T-helper 9 cell (primary cell): ENCODE measurements around the gene GAMT.

Experiments
- DNase-seq: peaks from one replicate; pipeline ENCODE4 v3.0.0-alpha.2; 2020

Gene GAMT

DNA sequence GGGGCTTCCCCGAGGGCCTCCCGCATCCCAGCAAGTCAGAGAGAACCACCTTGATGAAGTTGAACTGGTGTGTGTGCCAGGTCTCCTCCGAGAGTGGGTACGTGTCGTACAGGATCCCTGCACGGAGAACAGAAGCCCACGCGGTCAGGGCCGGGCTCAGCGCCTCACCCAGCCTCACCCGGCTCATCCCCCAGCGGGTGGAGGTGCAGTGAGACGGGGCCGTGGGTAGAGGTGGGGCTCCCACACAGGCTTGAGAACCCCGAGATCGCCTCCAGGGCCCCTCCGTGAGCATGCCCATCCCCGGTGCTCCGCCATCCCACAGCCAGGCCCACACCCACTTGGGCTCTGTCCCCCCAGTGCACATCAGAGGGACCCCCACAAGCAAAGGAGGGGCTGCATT lies 2.3 kb downstream of the GAMT start:
- DNase-seq = no peak

DNA sequence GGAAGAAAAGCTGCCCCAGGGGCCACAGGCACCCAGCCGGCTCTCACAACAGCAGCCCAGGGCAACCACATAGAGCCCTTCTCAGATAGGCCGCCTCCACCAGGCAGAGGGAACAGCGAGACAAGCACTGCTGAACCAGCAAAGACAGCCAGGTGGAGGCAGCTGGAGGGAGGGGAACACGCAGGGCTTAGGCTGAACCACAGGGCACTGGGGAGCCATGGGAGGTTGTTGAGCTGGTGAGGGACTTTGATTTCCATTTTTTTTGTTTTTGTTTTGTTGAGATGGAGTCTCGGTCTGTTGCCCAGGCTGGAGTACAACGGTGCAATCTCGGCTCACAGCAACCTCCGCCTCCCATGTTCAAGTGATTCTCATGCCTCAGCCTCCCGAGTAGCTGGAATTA lies 3.5 kb downstream of the GAMT start:
- no peak for DNase-seq

DNA sequence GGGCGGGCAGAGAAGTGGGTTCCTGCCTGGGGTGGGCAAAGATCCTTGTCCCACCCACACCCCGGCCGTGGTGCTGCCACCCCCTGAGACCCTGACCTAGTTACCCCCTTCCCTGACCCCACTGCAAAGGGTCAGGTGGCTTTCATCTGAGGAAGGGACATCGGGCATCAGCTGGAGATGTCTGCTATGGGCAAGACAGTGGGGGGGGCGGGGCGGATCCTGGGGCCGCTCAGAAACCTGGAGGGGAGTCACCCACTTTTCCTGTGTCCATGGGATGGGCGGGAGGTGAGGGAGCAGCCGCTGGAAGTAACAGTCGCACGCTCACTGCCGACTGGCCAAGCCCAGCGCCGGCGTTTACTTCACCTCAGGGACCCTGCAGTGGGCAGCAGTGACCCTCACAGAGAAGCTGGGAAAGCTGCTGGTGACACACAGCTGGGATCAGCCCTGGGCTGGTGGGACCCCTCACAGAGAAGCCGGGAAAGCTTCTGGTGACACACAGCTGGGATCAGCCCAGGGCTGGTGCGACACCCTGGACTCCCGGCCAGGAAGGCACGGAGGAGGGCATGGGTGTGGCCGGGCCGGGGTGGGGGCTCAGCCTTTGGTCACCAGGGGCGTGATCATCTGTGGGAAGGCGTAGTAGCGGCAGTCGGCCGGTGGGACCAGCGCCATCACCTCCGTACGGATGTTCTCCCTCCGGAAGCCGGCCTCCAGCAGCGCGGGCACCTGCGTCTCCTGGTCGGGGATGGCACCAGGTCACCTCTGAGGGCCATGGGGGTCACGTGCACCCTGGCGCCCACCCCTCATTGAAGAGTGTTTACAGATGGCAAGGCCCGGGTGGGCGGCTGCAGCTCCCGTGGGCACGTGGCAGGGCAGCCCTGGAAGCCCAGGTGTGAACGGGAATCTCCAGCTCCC lies 4.3 kb downstream of the GAMT start:
- no peak for DNase-seq

DNA sequence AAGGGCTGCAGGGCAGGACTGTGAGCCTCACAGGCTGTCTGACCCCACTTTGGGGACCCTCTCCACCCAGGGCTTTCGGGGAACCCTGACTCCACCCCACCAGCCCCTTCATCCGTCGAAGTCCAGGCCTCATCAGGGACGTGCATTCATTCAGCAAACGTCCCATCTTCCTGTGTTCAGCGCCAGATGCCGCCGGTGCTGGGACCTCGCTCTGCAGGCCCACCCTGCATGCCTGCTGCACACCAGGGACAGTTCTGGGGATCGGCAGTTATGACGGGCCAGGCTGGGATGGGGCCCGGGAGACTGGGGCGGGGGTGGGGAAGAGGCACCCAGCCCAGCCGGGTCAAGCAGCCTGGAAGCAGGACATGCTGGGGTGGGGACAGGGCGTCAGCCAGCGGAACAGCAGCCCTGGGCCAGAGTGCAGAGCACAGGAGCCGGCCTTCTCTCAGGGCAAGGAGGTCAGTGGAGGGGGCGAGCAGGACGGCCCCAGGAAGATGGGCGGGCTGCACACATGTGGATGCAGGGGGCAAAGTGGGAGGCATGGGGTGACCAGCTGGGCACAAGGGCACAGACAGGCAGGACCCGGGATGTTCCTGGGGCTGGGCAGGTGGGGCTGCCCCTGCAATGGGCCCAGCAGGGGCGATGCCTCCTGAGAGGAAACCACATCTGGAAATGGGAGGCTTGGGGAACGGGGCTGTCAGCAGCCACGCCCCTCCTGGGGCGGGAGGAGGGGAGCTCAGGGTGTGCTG lies 5.1 kb downstream of the GAMT start:
- no peak for DNase-seq

DNA sequence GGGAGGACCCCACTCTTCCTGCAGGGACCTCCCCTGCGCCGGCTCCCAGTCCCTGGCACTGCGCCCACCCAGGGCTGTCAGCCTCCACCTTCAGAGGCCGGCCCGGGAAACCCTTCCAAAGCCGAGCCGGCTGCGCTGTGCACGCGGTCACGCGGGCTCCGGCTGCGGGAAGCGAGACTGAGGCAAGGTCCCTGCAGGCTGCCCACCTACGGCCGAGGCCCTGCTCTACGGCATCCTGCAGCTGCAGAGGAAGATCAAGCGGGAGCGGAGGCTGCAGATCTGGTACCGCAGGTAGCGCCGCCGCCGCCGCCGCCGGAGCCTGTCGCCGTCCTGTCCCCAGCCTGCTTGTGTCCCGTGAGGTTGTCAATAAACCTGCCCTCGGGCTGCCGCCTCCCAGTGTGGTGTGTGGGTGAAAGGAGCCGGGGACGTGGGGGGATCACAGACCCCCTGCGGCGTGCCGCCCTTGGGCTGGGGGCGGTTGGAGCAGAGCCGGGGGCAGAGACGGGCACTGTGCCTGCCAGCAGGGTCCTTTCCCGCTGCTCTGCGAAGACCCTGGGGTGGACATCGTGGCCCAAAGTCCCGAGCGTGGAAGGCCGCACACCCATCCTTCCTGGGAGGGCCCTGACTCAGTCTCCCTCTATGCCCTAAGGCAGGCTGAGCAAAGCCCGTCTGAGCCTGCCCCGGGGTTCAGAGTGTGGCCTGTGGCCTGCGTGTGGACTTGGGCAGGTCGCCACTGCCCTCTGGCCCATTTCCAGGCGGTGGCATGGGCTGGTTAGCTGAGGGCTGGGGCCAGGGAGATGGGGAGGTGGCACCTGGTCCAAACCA lies 5.9 kb downstream of the GAMT start:
- no peak for DNase-seq

DNA sequence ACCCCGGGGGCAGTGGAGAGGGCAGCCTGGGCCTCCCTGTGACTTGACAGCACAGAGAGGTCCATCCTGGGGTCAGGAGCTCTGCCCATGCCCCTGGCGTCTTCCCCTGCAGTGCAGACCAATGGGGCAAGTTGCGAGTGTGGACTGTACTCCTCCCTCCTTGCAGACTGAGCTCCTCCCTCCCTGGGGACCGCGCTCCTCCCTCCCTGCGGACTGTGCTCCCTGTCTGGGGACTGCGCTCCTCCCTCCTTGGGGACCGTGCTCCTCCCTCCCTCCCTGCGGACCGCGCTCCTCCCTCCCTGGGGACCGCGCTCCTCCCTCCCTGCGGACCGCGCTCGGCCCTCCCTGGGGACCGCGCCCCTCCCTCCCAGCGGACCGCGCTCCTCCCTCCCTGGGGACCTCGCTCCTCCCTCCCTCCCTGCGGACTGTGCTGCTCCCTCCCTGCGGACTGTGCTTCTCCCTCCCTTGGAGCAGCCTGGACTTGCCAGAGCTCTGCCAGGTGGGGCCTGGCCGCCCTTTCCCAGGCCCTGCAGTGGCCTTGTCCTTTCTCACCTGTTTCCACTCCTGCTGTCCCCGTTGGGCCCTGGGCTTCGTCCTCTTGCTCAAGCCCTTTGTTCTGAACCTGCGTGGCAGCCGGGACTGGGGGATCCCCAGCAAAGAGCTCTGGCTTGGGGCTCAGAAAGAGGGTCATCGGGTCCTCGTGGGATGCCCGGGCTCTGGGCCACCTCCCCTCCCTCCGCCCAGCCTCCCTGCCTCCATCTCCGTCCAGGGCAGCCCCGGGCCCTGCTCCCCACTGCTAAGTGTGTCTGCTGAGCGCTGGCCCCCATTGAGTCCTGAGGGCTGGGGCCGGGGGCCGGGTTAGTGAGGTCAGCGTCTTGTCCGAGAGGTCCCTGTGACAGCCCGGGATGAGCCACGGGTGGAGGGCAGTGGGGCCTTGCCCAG lies 6.8 kb downstream of the GAMT start:
- DNase-seq = no peak

DNA sequence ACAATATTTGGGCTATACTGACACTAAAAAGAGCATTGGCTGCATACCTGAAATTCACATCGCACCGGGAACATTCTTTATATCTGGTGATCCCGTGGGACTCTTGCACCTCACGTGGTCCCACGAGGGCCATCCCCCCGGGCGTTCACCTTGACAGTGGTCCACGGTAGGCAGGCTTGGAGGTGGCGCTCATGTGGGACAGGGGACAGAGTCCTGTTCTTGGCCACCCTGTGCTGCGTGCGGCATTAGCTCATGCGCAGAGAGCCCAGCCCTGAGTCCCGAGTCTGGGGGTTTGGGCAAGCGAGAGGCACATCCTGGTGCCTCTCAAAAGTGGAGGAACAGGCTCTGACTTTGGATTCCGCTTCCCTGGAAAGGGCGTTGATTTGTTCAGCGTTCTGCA lies 7.5 kb downstream of the GAMT start:
- no peak for DNase-seq

DNA sequence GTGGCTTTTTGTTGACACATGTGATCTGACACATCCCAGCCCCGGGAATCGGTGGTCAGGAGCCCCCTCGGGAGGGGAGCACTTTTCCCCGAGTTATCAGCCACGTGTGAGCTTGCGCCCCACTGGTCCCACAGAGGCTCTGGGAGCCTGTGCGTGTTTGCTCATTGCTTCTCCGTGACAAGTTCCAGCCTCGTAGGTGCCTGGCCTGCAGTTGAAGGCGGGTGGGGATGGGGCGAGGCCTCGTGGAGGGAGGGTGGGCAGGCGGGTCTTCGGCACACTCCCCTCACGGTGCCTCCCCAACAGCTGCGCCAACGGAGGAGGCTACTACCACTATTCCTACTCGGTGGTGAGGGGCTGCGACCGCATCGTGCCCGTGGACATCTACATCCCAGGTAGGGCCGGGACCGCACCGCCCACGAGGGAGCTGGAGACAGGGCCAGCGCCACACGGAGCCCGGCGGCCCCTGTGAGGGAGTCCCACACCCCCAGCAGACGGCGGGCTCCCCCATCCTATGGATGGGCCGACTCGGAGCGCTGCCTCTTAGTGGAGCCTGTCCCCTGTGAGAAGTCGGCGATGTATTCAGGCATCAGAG lies 8.3 kb downstream of the GAMT start:
- DNase-seq = no peak

DNA sequence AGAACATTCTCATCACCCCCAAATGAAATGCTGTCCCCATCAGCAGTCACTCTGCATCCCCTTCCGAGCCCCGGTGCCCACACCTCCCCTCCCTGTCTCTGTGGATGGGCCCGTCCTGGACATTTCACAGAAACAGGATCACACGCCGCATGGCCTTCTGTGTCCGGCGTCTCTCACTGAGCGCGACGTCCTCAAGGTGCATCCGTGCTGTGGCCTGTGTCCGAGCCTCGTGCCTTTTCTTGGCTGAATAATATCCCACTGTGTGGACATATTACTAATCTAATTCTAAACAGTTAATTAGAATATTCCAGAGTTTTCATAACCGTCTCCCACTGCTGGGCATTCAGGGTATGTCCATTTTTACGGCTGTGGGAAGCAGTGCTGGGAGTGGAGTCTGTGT lies 8.9 kb downstream of the GAMT start:
- no peak for DNase-seq

DNA sequence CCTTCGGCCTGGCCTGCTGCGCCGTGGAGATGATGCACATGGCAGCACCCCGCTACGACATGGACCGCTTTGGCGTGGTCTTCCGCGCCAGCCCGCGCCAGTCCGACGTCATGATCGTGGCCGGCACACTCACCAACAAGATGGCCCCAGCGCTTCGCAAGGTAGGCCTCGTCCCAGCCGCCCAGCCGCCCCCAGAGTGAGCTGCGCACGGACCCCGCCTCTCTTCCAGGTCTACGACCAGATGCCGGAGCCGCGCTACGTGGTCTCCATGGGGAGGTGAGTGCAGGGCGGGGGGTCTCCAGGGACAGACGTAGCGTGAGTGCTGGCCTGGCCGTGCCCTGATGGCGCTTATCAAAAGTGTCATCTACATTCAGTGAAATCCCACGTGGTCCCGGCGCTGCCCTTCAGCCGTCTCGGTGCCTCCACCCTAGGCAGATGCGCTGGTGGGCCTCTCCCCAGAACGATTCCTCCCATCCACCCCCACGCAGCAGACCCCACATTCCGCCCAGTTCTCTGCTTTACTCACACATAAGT lies 10.4 kb downstream of the GAMT start:
- DNase-seq = no peak

DNA sequence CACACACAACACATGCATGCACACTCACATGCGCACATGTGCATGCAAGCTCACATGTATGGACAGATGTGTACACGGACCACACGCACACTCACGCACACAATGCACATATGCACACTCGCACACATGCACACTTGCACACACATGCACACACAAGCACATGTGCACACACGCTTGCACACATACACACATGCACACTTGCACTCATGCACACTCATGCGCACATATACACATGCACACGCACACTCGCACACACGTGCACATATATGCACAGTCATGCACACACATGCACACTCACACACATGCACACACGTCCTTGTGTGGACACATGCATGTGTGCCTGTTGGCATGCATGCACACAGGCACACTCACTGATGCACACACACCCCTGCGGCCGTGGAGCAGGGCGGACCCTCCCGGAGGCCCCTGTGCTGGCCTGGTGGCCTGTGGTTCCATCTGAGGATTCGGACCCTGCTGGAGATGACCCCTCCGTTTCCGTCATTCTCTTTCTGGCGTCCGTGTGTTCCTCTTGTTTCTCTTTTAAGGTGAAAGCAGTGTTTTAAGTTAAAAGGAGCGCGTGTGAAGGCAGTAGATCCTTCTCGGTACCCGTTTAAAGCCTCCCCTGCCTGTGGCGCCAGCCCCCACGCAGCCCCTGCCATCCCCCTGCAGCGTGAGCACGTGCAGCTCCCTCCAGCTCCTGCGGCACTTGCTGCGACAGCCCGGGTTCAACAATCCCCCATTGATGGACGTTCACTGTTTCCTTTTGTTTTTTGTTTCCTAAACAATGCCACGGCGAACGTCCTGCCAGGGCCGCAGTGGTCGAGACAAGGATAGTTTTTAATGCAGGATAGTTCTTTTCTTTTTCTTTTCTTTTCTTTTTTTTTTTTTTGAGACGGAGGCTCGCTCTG lies 12.1 kb downstream of the GAMT start:
- DNase-seq = no peak

DNA sequence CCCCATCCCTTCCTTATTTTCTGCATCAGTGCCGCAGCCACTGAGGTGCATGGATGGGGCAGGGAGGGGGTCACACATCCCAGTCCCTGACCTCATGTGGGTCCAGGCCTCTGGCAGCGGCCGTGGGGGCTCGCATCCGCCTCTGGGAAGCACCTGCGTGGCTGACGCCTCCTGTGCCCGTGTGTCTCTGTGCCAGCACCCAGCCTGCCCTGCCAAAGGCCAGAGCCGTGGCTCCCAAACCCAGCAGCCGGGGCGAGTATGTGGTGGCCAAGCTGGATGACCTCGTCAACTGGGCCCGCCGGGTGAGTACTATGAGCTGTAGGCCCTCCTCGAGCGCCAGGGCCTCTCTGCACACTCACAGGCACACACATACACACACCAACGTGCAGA lies 12.7 kb downstream of the GAMT start:
- no peak for DNase-seq

DNA sequence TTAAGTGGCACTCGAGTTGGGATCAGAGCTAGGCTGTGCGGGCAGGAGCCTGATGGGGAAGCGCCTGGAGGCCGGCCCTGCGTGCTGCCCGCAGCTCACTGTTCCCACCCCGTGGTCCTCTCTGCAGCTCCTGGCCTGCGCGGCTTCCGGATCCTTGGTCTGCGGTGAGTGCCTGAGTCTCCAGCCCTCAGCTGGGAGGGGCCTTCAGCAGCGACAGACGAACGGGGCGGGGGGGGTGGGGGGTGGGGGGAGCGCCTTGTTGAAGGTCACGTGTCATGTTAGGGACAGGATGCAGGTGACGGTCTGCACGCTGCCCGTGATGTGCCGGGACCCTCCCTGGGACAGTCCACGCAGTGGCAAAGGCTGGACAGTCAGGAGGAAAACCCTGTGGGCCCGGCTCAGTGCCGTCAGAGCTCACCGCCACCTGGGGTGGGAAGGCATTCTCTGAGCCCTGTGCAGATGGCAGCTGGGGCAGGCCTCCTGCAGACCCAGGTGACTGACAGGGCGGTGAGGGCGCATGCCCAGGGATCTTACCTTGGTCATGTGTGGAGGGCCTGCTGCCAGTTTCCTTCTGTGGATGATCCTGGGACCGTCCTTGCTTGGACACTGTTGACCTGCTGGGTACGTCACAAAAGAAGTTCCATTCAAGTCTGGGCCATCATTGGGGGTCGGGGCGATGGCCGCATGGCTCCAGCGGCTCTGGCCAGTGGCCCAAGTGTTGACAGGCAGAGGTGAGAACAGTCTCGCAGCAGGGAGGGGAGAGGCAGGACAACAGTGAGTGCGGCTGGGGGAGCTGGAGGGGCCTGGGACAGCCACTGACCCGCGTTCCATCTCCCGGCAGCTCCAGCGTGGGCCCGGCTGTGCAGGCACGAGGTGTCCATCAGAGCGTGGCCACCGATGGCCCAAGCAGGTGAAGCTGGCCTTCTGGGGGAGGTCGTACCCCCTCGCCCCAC lies 13.4 kb downstream of the GAMT start:
- no peak for DNase-seq

DNA sequence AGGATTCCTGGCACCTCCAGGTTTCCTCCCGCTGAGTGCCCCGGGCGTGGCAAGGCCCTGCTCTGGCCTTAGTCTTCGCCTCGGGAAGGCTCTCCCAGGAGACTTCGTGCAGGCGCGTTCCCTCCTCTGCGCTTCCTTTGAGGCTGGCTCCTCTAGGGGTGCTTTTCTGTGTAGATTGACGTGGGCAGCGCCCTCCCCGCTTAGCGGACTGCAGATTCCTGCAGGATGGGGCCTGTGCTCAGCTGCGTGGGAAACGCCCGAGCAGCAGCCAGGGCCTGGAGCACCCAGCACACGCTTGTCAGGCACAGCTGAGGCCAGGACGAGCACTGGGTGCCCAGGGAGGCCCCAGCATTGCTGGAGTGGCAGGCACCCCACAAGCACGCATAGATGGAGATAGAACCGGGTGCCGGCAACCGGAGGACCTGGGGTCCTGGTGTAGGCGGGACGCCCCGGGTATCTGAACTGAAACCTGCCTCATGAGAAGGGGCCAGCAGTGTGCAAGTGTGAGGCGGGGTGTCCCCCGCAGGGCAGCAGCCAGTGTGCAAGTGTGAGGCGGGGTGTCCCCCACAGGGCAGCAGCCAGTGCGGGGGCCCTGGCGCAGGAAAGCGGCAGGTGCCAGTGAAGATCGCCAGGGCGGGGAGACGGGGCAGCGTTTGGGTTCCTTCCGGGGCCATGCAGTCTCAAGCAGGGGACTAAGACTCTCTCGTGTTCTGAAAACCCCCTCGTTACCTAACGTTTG lies 14.2 kb downstream of the GAMT start:
- DNase-seq = no peak

DNA sequence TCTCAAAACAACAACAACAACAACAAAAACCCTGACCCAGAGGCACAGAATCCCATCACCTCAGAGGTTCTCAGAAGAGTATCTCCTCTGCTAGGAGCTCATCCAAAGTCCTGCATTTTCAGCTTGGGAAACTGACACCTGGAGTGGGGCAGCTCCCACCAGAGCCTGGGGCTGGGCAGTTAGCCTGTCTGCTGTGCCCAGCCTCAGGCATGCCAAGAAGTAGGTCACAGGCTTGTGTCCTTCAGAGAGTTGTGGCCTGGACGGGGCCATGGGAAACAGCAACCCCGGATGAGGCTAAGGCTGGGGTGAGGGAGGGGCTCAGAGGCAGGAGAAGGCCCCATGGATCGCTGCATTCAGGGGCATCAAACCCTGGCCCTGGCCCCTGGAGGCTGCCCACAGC lies 15.5 kb downstream of the GAMT start:
- DNase-seq = no peak

DNA sequence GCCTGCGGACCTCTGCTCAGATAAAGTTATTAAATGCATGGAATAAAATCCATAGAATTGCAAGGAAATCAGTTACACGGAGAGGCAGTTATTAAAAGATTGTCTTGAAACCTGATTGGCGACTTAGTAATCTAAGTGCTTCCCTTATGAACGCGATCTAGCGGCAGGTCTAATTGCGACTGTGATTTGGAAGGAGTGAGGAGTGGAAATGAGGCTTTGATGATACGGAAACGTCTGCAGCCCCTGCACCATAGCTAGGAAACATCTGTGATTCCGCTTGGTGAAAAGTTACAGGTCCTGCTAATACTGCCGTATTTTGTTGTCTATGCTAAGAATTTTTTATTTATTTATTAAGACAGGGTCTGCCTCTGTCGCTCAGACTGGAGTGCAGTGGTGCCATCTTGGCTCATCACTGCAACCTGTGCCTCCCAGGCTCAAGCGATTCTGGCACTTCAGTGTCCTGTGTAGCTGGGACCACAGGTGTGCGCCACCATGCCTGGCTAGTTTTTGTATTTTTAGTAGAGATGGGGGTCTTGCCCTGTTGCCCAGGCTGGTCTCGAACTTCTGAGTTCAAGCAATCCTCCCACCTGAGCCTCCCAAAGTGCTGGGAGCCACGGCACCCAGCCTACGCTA lies 16.7 kb downstream of the GAMT start:
- DNase-seq = no peak

DNA sequence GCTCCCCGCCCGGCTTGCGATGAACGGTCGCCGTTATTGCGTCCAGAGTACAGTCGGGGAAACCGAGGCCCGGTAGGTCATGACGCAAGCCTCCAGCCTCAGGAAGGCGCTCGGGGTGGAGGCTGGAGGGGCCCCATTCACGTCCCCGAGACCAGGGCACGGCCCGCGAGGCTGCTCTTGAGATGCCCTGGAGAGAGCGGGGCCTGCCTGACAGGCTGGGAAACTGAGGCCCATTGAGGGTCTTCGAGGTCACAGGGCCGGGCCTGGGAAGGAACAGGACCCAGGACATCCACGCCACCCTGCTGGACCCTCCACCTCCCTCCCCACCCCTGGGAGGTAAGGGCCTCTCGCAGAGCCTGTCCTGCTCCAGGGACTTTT lies 17.3 kb downstream of the GAMT start:
- no peak for DNase-seq
